OCI-M2 (cell line): ENCODE data around the gene HSDL1.

Source experiments
- DNase-seq: peaks from one replicate; lab custom pipeline; 2025; ENCODE audit not compliant: unreplicated experiment; lab: John Stamatoyannopoulos, UW

The HSDL1 gene

GRCh38 chr16:84144859-84145639 is at the start of gene HSDL1, which contains the start of gene DNAAF1:
Gene HSDL1, minus strand, starts transcription at chr16:84145177. Its CDS starts 13,856 bp downstream, at chr16:84131321.
Gene DNAAF1, plus strand, starts transcription at chr16:84145308. Its CDS starts 133 bp downstream, at chr16:84145441.
- DNase-seq: no peak

- no peak for DNase-seq
Measured at GRCh38 chr16:84194018-84194417, 49.0 kb upstream of the HSDL1 start.

- no peak for DNase-seq
Measured at GRCh38 chr16:84193480-84193879, 48.5 kb upstream of the HSDL1 start.

GRCh38 chr16:84191466-84191865 is 46.5 kb upstream of the HSDL1 start:
- no peak for DNase-seq

DNA sequence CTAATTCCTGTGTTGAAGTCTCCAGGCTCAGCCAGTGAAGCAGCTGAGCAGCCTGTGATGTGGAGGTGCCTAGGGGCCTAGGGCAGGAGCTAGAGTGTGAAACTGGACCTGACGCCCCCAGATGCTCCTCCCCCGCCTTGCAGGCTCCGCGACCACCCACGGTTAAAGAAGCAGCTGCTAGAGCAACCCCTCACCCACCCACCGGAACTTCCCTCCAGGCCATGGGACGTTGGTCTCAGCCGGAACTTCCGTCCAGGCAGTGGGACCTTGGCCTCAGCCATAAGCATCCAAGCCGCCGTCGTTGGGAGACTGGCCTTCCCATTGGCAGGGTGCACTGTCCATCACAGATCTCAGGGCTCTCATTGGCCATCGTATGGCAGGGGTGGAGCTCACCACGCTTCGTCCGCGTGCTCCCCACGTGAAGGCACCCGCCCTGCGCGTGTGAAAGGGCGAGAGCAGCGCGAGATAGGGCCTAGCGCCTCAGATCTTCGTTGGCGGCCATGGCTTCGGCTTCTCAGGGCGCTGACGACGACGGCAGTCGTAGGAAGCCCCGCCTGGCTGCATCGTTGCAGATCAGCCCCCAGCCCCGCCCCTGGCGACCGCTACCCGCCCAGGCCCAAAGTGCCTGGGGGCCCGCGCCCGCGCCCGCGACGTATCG is 45.9 kb upstream of the HSDL1 start, which contains the start of gene ADAD2:
TSS of gene ADAD2 (plus strand) at position 427 of the 658 bp plus-strand sequence. CDS start at position 501, 74 bp downstream.
- DNase-seq: no peak

GRCh38 chr16:84186685-84187437 is 41.9 kb upstream of the HSDL1 start, which contains the start of gene TAF1C:
Gene TAF1C, minus strand, starts transcription at chr16:84187057. Its CDS starts 2,069 bp downstream, at chr16:84184988.
- peak; percentile 68 for DNase-seq

- no peak for DNase-seq
Measured at GRCh38 chr16:84184775-84185174, 39.8 kb upstream of the HSDL1 start.

DNA sequence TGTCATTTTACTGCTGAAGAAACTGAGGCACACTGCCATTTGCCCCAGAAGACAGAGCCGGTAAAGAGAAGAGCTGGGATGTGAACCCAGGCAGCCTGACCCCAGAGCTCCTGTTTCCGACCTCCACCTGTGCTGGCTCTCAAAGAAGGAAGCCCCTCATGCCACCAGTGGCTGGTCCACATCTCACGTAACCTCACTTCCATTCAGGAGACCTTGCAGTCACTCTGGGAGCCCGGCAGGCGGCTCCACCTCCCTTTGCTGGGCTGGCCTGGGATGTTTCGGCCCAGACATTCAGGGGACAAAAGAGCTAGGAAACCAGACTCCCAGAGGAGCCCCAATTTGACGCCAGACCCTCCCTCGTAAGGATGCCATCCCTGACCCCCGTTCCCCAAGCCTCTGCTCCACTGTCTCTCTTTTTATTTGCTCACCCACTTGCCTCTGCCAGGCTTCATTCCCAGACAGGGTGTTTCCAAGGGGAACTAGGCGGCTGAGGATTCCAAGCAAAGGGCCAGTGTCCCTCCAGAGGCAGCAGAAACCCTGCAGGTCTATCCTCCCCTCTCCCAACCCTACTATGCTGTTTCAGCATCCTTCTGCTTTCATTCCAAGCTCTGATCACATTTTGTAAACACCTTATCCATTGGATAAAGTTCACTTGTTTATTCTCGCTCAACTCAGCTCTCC is 39.1 kb upstream of the HSDL1 start:
- DNase-seq: no peak

DNA sequence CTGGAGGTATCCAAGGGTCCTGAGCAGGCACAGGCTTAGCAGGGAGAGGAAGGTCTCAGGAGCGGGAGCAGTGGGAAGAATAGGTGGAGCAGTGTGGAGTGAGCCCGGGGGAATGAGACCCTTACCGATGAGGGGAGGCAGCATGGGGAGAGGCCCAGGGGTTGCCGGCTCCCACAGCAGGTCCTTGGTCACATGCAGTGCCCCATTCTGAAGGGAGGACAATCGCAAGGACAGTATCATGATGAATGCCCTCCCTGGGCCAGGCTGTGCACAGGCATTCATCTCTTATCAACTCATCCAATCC is 38.5 kb upstream of the HSDL1 start:
- DNase-seq: no peak

GRCh38 chr16:84182680-84183571 is 37.9 kb upstream of the HSDL1 start:
- DNase-seq: no peak

- no peak for DNase-seq
Measured at GRCh38 chr16:84182104-84182503, 37.1 kb upstream of the HSDL1 start.

GRCh38 chr16:84181144-84181915 is 36.4 kb upstream of the HSDL1 start:
- no peak for DNase-seq

DNA sequence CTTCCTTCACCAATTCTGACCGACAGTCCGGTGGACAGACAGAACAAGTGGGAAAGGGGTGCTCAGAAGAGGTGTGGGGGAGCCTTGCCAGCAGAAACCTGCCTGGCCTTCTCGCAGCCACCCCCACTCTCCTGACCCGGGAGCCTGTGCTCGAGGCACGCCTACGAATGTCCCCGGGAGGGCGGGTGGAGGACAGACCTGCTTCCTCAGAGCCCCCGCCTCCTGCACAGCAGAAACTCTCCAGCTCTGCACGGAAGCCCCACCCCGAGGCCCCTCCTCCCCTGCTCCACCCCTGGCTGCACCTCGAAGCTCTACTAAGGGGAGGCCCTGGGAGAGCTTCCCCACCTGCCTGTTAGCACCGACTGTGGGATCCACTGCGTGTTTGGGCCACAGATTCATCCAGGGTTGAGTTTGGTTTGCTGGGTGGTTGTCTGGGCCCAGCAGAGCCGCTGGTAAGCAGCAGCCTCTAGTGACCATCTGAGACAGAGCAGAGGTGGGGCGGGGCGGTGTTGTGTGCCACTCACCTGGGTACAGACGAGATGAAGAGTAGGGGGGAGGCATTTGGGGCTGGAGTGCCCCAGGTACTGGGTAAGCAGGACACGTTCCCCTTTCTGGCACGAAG is 35.7 kb upstream of the HSDL1 start:
- DNase-seq: no peak

- no peak for DNase-seq
Measured at GRCh38 chr16:84179612-84180320, 34.8 kb upstream of the HSDL1 start.

DNA sequence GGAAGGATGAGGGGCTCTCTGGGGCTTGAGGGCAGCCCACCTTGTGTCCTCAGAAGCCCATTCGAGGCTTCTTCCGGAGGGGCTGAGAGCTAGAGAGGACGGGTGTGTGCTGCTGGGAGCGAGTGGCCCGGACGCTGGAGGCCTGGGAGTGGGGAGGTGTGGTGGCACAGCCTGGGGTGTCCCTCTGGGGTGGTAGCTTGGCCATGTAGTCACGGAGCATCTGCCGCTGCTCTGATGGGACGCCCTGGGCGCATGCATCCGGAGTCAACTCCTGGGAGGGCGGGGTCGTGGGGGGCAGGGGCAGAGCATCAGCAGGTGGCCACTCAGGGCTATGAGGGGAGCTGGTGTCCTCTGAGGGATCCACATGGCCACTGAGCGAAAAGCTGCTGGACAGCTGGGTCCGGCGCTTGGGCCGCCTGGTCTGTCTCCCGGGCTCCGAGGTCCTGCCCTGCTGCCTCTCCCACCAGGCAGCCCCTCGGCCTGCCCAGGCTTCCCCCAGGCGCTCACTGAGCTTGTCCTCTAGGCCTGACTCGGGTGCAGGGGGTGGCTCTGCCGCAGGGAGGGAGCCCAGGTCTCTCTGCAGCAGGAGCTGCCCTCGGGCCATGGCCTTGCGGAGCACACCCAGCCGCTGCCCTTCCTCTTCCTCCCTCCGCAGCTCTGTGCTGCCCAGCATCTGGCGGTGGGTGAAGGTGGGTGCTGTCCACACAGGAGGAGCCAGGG is 34.1 kb upstream of the HSDL1 start:
- DNase-seq: no peak

GRCh38 chr16:84178146-84178765 is 33.3 kb upstream of the HSDL1 start:
- DNase-seq: no peak

- DNase-seq: no peak
Measured at GRCh38 chr16:84177741-84178073, 32.7 kb upstream of the HSDL1 start.
